Effector memory CD8-positive, alpha-beta T cell (primary cell): ENCODE results near the gene KSR1.

Experiments
- ATAC-seq: fragments of 150-1000 bp; cut with Tn5 transposase; replicated peaks from 2 replicates; pipeline ENCODE4 v1.10.0; 2021; ENCODE audit warnings: mild to moderate bottlenecking, moderate library complexity
- DNase-seq, 3 experiments: peaks; one replicate each; pipeline ENCODE4 v3.0.0; 2021
- H3K27ac Mint-ChIP-seq, 2 donors: one replicate each; pipeline ENCODE4 v1.8.0; 2022; ENCODE audit warnings: mild to moderate bottlenecking in 2 of 2, mixed read lengths in 2 of 2, moderate library complexity in 2 of 2
- H3K27me3 Mint-ChIP-seq, 2 donors: one replicate each; pipeline ENCODE4 v1.8.0; 2022; ENCODE audit warnings: mixed read lengths in 2 of 2
- H3K36me3 Mint-ChIP-seq: one replicate; pipeline ENCODE4 v1.8.0; 2022; ENCODE audit warnings: mild to moderate bottlenecking, moderate library complexity, mixed read lengths; ENCODE audit not compliant: insufficient read depth
- H3K4me1 Mint-ChIP-seq, 2 donors: one replicate each; pipeline ENCODE4 v1.8.0; 2022; ENCODE audit warnings: low read depth in 2 of 2, mixed read lengths in 2 of 2
- H3K4me3 Mint-ChIP-seq, 2 donors: one replicate each; pipeline ENCODE4 v1.8.0; 2022; ENCODE audit warnings: mild to moderate bottlenecking in 2 of 2, mixed read lengths in 2 of 2, moderate library complexity in 2 of 2
- H3K9me3 Mint-ChIP-seq, 2 donors: one replicate each; pipeline ENCODE4 v1.8.0; 2022; ENCODE audit warnings: mixed read lengths in 2 of 2

KSR1 gene

DNA sequence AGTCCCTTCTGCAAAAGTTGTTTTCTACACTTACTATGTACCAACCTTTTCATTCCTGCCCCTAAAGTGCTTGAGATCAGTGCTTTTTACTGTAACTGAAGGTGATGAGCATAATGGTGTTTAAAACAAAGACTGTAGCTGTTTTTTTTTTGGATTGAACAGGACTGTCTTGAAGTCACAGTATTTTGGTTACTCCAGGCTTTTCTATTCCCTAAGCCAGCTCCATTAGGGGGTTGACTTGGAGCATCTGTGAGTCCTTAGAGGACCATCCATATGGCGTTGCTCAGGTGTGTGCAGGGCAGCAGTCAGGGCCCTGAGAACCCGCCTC lies 145.7 kb downstream of the KSR1 start:
- Mint-ChIP-seq H3K27ac (no peak overlapping the region), H3K4me3 (no peak overlapping the region), H3K27me3 (no peaks in the 10 kb centered on the region), H3K36me3 (peaks cover 8% of the 10 kb centered on the region), H3K9me3 (no peaks in the 10 kb centered on the region), H3K4me1 (peaks cover 0 to 2% of the 10 kb centered on the region in 2 donors)
- DNase-seq (no peak), ATAC-seq (no peak)

DNA sequence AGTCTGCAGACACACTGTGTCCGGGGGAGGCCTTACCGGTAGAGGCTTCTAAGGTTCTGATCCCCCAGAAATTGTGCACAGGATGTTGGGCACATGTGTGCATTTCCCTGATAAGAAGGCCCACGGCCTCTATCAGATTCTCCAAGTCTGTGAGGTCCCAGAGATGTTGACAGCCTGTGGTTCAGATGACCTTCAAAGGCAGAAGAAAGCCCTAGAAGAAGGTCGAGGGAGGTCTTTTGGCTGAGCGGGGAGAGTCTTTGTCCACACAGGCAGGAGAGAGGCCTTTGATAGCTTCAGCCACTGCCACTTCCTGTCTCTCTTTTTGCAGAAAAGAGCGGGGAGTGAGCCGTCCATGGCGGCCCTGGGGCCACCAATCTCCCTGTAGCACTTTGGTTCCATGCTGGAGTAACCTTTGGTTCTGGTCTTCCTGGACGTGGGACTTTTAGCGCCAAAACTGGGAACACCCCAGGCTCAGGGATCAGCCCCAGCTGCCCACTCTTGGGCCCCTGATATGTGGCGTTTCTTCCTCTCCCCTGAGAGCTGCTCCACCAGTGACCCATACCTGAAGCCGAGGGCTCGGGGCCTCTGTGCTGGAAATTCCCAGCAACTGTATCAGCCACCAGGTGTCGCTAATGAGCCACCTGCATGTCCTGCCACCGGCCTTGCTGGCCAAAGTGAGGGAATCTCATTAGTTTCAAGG lies 146.6 kb downstream of the KSR1 start:
- ATAC-seq: peak; percentile 61
- H3K27ac Mint-ChIP-seq: no peak overlapping the region
- no peak overlapping the region for H3K4me3 Mint-ChIP-seq
- no peaks in the 10 kb centered on the region for H3K27me3 Mint-ChIP-seq
- H3K9me3 Mint-ChIP-seq: no peaks in the 10 kb centered on the region
- peaks cover 0 to 2% of the 10 kb centered on the region in 2 donors for H3K4me1 Mint-ChIP-seq
- peak; percentile 68 to 70 (median 68) for DNase-seq
- H3K36me3 Mint-ChIP-seq: peaks cover 12% of the 10 kb centered on the region

DNA sequence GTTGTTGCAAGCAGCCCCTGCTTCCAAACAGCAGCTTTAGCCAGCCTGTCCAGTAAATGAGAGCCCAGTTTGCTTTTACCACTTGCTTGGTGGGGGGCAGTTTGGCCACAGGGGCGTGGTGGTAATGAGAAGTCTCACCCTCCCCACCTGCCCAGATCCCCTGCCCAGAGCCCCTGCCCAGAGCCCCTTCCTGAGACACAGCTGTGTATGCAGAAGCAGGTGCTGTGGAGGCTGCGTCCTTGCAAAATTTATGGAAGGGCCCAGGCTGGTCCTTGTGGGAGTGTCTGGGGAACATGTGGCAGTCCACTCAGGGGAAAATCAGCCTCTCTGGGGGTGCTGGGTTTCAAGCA lies 147.1 kb downstream of the KSR1 start:
- peaks cover 12% of the 10 kb centered on the region for H3K36me3 Mint-ChIP-seq
- H3K9me3 Mint-ChIP-seq: no peaks in the 10 kb centered on the region
- no peak overlapping the region for H3K27ac Mint-ChIP-seq
- H3K27me3 Mint-ChIP-seq: no peaks in the 10 kb centered on the region
- DNase-seq: no peak
- no peak for ATAC-seq
- peaks cover 0 to 2% of the 10 kb centered on the region in 2 donors for H3K4me1 Mint-ChIP-seq
- H3K4me3 Mint-ChIP-seq: no peak overlapping the region

DNA sequence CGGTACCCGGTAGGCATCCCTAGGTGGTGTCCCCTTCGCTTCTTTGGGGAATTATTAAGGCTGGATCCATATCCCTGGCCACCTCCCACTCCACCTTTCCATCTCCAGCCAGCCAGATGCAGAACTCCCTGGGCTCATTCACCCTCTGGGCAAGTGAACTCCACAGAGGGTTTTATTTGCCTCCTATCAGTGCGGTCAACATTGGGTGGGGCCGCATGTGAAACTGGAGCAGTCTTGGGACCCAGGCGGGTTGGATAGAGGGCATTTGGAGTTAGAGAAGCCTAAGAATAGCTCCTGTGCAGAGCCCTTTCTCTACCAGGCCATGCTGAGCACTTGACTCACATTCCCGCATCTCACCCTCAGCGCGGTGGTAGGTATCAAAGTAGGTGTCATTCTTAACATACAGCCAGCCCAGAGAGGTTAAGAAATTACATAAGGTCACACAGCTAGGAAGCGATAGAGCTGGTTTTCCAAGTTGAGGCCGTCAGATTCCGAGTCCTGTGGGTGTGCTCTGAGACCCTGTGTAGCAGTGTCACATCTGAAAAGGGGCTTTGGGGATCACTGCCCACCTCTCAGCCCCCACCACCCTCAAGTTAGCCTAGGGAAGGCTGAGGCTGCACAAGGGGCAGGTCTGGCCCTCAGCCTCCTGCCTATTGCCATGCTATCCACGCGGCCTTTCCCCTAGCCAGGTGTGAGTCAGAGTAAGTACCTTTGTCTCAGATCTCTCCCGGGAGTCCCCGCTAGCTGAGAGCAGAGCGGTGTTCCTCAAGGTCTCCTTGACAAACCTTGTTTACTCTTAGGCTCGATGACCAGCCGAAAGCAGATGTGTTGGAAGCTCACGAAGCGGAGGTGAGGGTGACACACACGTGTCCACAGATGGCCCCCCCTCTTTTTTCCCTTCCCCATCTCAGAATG lies 147.9 kb downstream of the KSR1 start:
- no peaks in the 10 kb centered on the region for H3K9me3 Mint-ChIP-seq
- no peak for ATAC-seq
- H3K36me3 Mint-ChIP-seq: peaks cover 15% of the 10 kb centered on the region

DNA sequence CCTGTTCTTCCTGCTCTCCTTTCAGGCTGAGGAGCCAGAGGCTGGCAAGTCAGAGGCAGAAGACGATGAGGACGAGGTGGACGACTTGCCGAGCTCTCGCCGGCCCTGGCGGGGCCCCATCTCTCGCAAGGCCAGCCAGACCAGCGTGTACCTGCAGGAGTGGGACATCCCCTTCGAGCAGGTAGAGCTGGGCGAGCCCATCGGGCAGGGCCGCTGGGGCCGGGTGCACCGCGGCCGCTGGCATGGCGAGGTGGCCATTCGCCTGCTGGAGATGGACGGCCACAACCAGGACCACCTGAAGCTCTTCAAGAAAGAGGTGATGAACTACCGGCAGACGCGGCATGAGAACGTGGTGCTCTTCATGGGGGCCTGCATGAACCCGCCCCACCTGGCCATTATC lies 149.2 kb downstream of the KSR1 start:
- ATAC-seq (no peak), DNase-seq (no peak)
- H3K4me1 Mint-ChIP-seq: no peaks in the 10 kb centered on the region
- H3K36me3 Mint-ChIP-seq: peaks cover 19% of the 10 kb centered on the region
- no peak overlapping the region for H3K4me3 Mint-ChIP-seq
- H3K9me3 Mint-ChIP-seq: no peaks in the 10 kb centered on the region
- H3K27ac Mint-ChIP-seq: no peak overlapping the region
- H3K27me3 Mint-ChIP-seq: no peaks in the 10 kb centered on the region

More for the DNA sequence above, 147.9 kb downstream of the KSR1 start:
- no peak for DNase-seq
- no peaks in the 10 kb centered on the region for H3K27me3 Mint-ChIP-seq
- peaks cover 0 to 2% of the 10 kb centered on the region in 2 donors for H3K4me1 Mint-ChIP-seq
- H3K27ac Mint-ChIP-seq: no peak overlapping the region
- H3K4me3 Mint-ChIP-seq: no peak overlapping the region

DNA sequence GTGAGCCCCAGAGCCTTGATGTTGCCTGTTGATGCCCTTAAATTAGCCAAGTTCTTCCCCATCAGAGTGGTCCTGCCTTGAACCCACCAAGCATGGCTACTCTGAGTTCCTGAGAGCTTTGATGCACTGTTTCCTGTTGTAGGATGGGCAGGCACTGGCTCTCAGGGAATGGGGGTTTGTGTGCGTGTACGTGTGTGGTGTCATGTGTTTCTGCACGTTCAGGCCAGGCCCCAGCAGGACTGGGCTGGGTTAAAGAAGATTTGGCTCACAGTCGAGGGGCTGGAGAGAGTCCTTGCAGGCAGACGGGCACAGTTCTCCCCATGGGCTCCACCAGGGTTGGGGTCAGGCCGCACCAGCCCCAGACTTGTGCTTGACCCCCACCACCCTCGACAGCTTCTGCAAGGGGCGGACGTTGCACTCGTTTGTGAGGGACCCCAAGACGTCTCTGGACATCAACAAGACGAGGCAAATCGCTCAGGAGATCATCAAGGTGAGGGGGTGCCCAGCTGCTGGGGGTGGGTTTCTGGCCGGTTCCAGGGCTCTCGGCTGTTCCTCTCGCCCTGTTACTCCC lies 151.4 kb downstream of the KSR1 start:
- ATAC-seq (no peak), DNase-seq (no peak)
- H3K36me3 Mint-ChIP-seq: peaks cover 18% of the 10 kb centered on the region
- no peak overlapping the region for H3K27ac Mint-ChIP-seq
- no peaks in the 10 kb centered on the region for H3K4me1 Mint-ChIP-seq
- H3K9me3 Mint-ChIP-seq: no peaks in the 10 kb centered on the region
- H3K4me3 Mint-ChIP-seq: no peak overlapping the region
- no peaks in the 10 kb centered on the region for H3K27me3 Mint-ChIP-seq

DNA sequence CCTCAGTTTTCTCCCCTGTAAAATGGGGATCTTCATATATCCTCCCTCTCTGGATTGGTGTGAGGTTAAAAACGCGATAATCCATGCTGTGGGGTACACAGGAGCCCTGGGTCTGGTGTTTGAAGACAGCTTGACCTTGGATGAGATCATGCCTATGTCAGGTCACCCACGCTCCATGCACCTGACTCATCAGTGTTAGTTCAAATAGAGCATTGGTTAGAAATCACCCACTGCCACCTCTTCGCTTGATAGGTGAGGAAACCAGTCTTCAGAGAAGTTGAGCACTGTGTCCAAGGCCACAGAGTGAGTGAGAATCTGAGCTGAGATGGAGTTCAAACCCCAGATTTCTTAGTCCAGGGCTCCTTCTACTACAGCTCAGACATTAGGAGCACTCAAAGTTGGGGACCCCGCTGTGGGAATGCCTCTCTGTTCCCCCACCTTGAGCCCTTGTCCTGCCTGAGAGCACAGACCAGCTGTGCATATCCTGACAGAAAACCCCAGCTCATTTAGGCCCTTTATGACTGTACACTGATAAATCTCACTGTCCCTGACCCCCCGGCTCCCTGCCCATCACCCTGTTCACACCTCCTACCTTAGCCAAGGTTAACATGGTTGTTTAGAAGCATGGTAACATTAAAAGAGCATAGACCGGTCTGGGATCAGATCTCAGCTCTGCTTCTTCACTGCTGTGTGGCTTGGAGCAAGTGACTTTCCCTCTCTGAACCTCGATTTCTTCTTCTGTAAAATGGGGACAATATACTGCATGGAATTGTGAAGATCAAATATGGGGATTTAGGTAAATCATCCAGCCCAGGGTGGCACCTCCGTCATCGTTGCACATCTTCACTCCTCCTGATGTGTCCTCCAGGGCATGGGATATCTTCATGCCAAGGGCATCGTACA lies 152.3 kb downstream of the KSR1 start:
- H3K4me1 Mint-ChIP-seq: no peaks in the 10 kb centered on the region
- H3K27ac Mint-ChIP-seq: peak overlapping the region in 1 of 2 donors; percentile 23
- DNase-seq (no peak), ATAC-seq (no peak)
- no peaks in the 10 kb centered on the region for H3K9me3 Mint-ChIP-seq
- no peak overlapping the region for H3K4me3 Mint-ChIP-seq
- peaks cover 18% of the 10 kb centered on the region for H3K36me3 Mint-ChIP-seq
- no peaks in the 10 kb centered on the region for H3K27me3 Mint-ChIP-seq

DNA sequence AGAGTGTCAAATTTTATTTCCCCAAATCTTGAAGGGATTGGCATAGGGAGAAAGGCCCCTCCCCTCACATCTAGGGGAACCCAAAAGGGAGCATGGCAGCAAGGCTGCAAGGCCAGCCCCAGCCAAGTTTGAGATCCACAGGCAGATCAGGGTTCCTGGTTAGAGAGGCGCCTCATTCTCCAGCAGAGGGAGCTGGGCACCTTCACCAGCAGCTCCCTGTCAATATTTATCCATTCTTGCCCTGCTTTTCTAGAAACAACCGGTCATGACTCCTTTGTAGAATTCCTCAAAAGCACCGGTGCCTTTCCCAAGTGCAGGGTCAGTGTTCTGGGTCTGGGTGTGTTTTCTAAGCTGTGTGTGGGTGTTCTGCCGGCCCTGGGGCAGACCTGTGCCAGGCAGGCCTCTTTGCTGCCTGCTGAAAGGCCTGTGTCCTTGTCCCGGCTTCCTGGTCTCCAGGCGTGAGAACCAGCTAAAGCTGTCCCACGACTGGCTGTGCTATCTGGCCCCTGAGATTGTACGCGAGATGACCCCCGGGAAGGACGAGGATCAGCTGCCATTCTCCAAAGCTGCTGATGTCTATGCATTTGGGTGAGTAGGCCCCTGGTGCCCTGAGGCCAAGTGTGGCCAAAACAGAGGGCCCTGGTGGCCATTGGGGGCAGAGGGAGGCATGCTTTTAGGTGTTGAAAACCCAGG lies 153.5 kb downstream of the KSR1 start:
- DNase-seq (no peak), ATAC-seq (no peak)
- H3K9me3 Mint-ChIP-seq: no peaks in the 10 kb centered on the region
- no peak overlapping the region for H3K27ac Mint-ChIP-seq
- H3K4me1 Mint-ChIP-seq: no peaks in the 10 kb centered on the region
- no peak overlapping the region for H3K4me3 Mint-ChIP-seq
- peaks cover 18% of the 10 kb centered on the region for H3K36me3 Mint-ChIP-seq
- H3K27me3 Mint-ChIP-seq: no peaks in the 10 kb centered on the region

DNA sequence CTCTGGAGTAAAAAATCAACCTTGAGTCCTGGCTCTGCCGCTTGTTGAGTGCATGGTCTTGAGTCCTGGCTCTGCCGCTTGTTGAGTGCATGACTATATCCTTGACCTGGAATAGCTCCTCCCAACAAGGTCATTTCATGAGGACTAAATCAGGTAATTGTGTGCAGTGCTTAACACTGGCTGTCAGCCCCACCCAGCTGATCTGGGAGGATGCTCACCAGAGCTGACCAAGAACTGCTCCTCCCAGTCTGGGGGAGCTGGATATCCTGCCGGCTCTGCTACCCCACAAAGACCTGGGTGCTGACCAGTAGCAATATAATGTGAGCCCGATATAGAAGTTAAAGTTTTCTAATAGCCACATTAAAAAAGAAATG lies 154.0 kb downstream of the KSR1 start:
- Mint-ChIP-seq H3K27me3 (no peaks in the 10 kb centered on the region), H3K36me3 (peaks cover 18% of the 10 kb centered on the region), H3K4me3 (no peak overlapping the region), H3K4me1 (no peaks in the 10 kb centered on the region), H3K9me3 (no peaks in the 10 kb centered on the region), H3K27ac (no peak overlapping the region)
- DNase-seq (no peak), ATAC-seq (no peak)

DNA sequence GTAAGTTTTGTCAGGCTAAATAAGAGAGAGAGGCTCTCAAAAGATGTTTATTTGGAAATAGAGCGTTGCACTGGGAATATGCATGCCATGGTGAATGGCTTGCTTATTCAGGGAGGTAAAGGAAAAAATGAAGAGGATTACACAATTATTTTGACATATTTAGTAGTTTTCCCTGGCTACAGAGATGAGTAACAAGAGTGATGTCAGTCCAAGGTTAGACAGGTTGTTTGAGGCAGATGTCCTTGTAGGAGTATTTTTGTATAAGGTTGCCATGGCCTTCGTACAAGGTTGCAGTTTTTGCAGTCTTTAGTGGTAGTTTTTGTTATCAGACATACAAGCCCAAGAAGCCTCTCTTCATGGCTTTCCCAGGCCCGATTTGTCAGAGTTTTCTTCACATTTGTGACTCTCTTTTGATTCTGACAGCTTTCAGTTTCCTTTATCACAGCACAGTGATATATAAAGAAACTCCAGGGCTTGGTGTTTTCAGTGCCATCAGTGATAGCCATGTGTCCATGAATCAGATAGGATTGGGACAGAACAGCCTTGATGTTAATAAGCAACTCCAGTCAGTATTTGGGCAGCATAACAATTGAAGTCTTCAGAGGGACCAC lies 156.0 kb downstream of the KSR1 start:
- H3K4me1 Mint-ChIP-seq: peaks cover 0 to 6% of the 10 kb centered on the region in 2 donors

DNA sequence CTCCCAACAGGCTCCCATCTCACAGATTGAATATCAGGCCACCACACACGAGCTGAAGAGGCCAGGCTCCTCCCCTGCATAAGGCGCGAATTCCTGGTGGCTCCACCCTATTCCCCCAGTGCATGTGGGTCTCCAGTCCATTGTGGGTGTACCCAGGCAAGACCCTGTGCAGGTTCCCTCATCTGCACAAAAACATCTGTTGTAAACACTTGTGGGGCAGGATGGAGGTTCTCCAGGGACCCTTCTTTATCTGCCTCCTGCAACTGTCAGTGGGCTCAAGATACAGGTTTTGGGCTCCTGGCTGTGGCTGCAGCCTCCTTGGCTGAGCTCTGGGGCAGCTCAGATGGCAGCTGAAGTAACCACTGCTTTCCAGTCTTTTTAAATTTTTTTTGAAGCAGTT lies 157.2 kb downstream of the KSR1 start:
- Mint-ChIP-seq H3K36me3 (peaks cover 29% of the 10 kb centered on the region), H3K4me3 (no peak overlapping the region), H3K4me1 (peaks cover 0 to 6% of the 10 kb centered on the region in 2 donors), H3K27me3 (no peaks in the 10 kb centered on the region), H3K27ac (no peak overlapping the region), H3K9me3 (no peaks in the 10 kb centered on the region)
- DNase-seq (no peak), ATAC-seq (no peak)

More for the DNA sequence above, 156.0 kb downstream of the KSR1 start:
- no peak overlapping the region for H3K27ac Mint-ChIP-seq
- ATAC-seq (no peak), DNase-seq (no peak)
- no peaks in the 10 kb centered on the region for H3K9me3 Mint-ChIP-seq
- no peak overlapping the region for H3K4me3 Mint-ChIP-seq
- peaks cover 18% of the 10 kb centered on the region for H3K36me3 Mint-ChIP-seq
- no peaks in the 10 kb centered on the region for H3K27me3 Mint-ChIP-seq

DNA sequence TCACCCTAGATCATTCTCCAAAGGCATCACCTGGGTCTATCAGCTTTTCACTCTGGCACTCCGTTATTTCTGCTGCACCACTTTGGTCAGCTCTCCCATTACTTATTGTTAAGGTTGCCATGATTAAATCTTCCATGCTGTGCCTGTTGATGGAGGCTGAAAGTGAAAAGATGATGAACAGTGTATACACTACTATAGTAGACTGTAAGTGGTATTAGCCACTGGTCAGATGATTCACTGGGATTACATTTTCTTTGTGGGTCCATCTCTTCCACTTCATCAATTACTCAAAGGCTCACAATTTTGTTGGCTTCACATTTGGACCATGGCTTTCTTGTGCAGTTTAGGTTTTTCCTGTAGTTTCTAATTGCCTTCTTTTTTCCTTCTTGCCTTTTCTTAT lies 158.9 kb downstream of the KSR1 start:
- Mint-ChIP-seq H3K36me3 (peaks cover 31% of the 10 kb centered on the region), H3K9me3 (no peaks in the 10 kb centered on the region), H3K4me3 (no peak overlapping the region), H3K27me3 (no peaks in the 10 kb centered on the region), H3K27ac (peak overlapping the region in 1 of 2 donors; percentile 45), H3K4me1 (peaks cover 0 to 6% of the 10 kb centered on the region in 2 donors)
- DNase-seq: no peak
- ATAC-seq: no peak
